Stimulated activated CD8-positive, alpha-beta memory T cell treated with anti-CD3 and anti-CD28 coated beads, Interleukin-12 subunit alpha, Interleukin-12 subunit beta, amount 100 ng/mL, for 1 hour (primary cell): Measurements from ENCODE around the gene COL4A6.
"Not testable (repeated sequence)": the region's sequence is repeated elsewhere in the genome, so short reads cannot be mapped to it uniquely, and the experiment has no call there.

Experiments
- DNase-seq: peaks from one replicate; pipeline ENCODE4 v3.0.0-alpha.2; 2020; ENCODE audit warnings: low read depth

Gene COL4A6

GRCh38 chrX:108399418-108400165 lies 38.6 kb downstream of the COL4A6 start:
- no peak for DNase-seq

GRCh38 chrX:108397627-108398391 lies 40.4 kb downstream of the COL4A6 start:
- no peak for DNase-seq

- no peak for DNase-seq
These were observed 41.2 kb downstream of the COL4A6 start for GRCh38 chrX:108396986-108397385.

GRCh38 chrX:108396188-108396891 lies 41.9 kb downstream of the COL4A6 start:
- DNase-seq, result no peak

- not testable (repeated sequence) for DNase-seq
These were observed 47.1 kb downstream of the COL4A6 start for GRCh38 chrX:108390976-108391717.

GRCh38 chrX:108384783-108385182 lies 53.4 kb downstream of the COL4A6 start:
- no peak for DNase-seq

GRCh38 chrX:108380222-108380621 lies 58.0 kb downstream of the COL4A6 start:
- DNase-seq, result no peak

GRCh38 chrX:108376821-108377220 lies 61.4 kb downstream of the COL4A6 start:
- not testable (repeated sequence) for DNase-seq

- DNase-seq, result not testable (repeated sequence)
These were observed 62.6 kb downstream of the COL4A6 start for GRCh38 chrX:108375591-108375990.

- DNase-seq, result no peak
These were observed 71.4 kb downstream of the COL4A6 start for GRCh38 chrX:108366644-108367406.

GRCh38 chrX:108362026-108362425 lies 76.2 kb downstream of the COL4A6 start:
- DNase-seq, result no peak

GRCh38 chrX:108361316-108361715 lies 76.9 kb downstream of the COL4A6 start:
- DNase-seq, result no peak

GRCh38 chrX:108359806-108360602 lies 78.2 kb downstream of the COL4A6 start:
- no peak for DNase-seq

- no peak for DNase-seq
These were observed 84.8 kb downstream of the COL4A6 start for GRCh38 chrX:108353452-108353851.

GRCh38 chrX:108349210-108349609 lies 89.0 kb downstream of the COL4A6 start:
- DNase-seq, result no peak

- DNase-seq, result no peak
These were observed 89.7 kb downstream of the COL4A6 start for GRCh38 chrX:108348525-108348924.

- DNase-seq, result no peak
These were observed 90.4 kb downstream of the COL4A6 start for GRCh38 chrX:108347800-108348199.

- no peak for DNase-seq
These were observed 94.0 kb downstream of the COL4A6 start for GRCh38 chrX:108344216-108344615.

- no peak for DNase-seq
These were observed 96.3 kb downstream of the COL4A6 start for GRCh38 chrX:108341947-108342346.

- DNase-seq, result no peak
These were observed 105.9 kb downstream of the COL4A6 start for GRCh38 chrX:108332281-108332680.
